Choroid plexus epithelial cell (primary cell): ENCODE results near the gene ZNF784.

Experiments
- DNase-seq: peaks from one replicate; pipeline ENCODE4 v3.0.0-alpha.2; 2010; ENCODE audit warnings: low read depth
- H3K4me3 ChIP-seq: 2 replicates; pipeline ENCODE4 v1.5.1; 2011; ENCODE audit warnings: low read depth, mild to moderate bottlenecking, control low read depth, low read length, moderate library complexity
- CTCF ChIP-seq: conservative IDR thresholded peaks from 2 replicates; pipeline ENCODE4 v1.5.1; 2011; ENCODE audit warnings: low read depth, mild to moderate bottlenecking, control low read depth, inconsistent platforms, low read length, moderate library complexity

ZNF784 gene

GRCh38 chr19:55625004-55625326 lies 599 bp upstream of the ZNF784 start:
- DNase-seq = no peak
- peak overlapping the region; percentile 87 for H3K4me3 ChIP-seq
- no peak for TF ChIP-seq CTCF

GRCh38 chr19:55623561-55623960 lies 805 bp downstream of the ZNF784 start:
- TF ChIP-seq CTCF = no peak
- H3K4me3 ChIP-seq = no peak overlapping the region
- DNase-seq = no peak

- TF ChIP-seq CTCF = no peak
- no peak overlapping the region for H3K4me3 ChIP-seq
These were observed 1.2 kb downstream of the ZNF784 start for GRCh38 chr19:55623130-55623529.

GRCh38 chr19:55622242-55622969 lies 2.0 kb downstream of the ZNF784 start:
- no peak overlapping the region for H3K4me3 ChIP-seq
- DNase-seq = no peak
- no peak for TF ChIP-seq CTCF

More at GRCh38 chr19:55623130-55623529, 1.2 kb downstream of the ZNF784 start:
- no peak for DNase-seq

GRCh38 chr19:55621673-55622231 lies 2.6 kb downstream of the ZNF784 start:
- no peak overlapping the region for H3K4me3 ChIP-seq
- DNase-seq = no peak
- no peak for TF ChIP-seq CTCF

GRCh38 chr19:55621205-55621672 lies 3.1 kb downstream of the ZNF784 start:
- DNase-seq = no peak
- no peak overlapping the region for H3K4me3 ChIP-seq

More at GRCh38 chr19:55621205-55621672, 3.1 kb downstream of the ZNF784 start:
- TF ChIP-seq CTCF = no peak
